ENCODE measurements around the gene FNDC3B.

FNDC3B gene

DNA sequence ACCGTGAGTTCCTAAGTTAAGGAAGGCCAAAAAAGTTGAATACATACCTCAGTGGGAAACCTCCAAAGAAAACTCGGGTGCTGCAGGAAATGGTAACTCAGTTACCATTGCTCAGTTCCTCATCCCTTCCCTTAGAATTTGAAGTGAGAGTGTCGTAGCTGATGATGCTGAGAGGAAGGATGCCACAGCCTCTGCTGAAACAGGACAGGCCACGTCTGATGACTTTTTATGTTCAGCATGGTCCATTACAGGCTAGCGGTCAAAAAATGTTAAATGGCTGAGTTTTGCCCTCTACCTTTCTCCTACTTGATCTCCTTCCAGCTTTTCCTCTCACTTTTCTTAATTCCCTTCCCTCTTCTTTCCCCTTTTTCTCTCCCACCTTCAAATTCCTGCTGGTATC, 273.3 kb downstream of the FNDC3B start:
- H3K9me3 ChIP-seq (replicated peaks in 1 of 2; ENCODE audit: control insufficient read depth in 2 of 2, insufficient read depth in 1 of 2, low read depth in 1 of 2, low read length in 2 of 2), result peaks cover 0 to 2% of the 10 kb centered on the region in 2 donors
- no peak overlapping the region for H2BK12ac ChIP-seq (ENCODE audit: low read length)
- no peak overlapping the region for H3K18ac ChIP-seq (ENCODE audit: low read length)
- no peak overlapping the region for H3K9ac ChIP-seq (ENCODE audit: low read depth, low read length, poor library complexity)
- H3K4ac ChIP-seq (ENCODE audit: low read length), result no peak overlapping the region
- H3K4me2 ChIP-seq (ENCODE audit: insufficient read depth, low read length, poor library complexity, severe bottlenecking), result no peak overlapping the region
- no peak overlapping the region for H3K4me3 ChIP-seq (ENCODE audit: low read length in 2 of 2)
- H2BK120ac ChIP-seq (ENCODE audit: low read depth, low read length), result no peak overlapping the region
- H2BK15ac ChIP-seq (ENCODE audit: low read length), result no peak overlapping the region
- H2AFZ ChIP-seq (ENCODE audit: low read length), result no peak overlapping the region
- H3K23ac ChIP-seq (ENCODE audit: low read depth, low read length, poor library complexity), result no peak overlapping the region
- H3K27ac ChIP-seq (replicated peaks; ENCODE audit: low read length), result no peak overlapping the region
- no peaks in the 10 kb centered on the region for H3K79me1 ChIP-seq (ENCODE audit: low read depth, low read length)
- no peaks in the 10 kb centered on the region for H3K27me3 ChIP-seq (ENCODE audit: control insufficient read depth in 3 of 3, insufficient read depth in 3 of 3, low read depth in 1 of 3, low read length in 3 of 3)
- no CpG with 5 or more reads among the region's 5 CpGs for WGBS, 2 donors (ENCODE audit: extremely low coverage in 2 of 2, insufficient read length in 2 of 2, insufficient replicate concordance in 1 of 2)
- H3K14ac ChIP-seq (ENCODE audit: low read length), result no peak overlapping the region
- H2AK5ac ChIP-seq (ENCODE audit: low read depth, low read length), result no peak overlapping the region
- H2BK5ac ChIP-seq (ENCODE audit: low read length), result no peak overlapping the region
- H4K91ac ChIP-seq (ENCODE audit: low read depth, low read length, poor library complexity), result no peak overlapping the region
- DNase-seq (ENCODE audit: low spot score), result no peak
- H3K4me1 ChIP-seq (ENCODE audit: control insufficient read depth in 2 of 2, insufficient read depth in 1 of 2, low read depth in 1 of 2, low read length in 2 of 2), result peaks cover 0 to 6% of the 10 kb centered on the region in 2 donors
- no peak overlapping the region for H4K8ac ChIP-seq (ENCODE audit: low read depth, low read length)
- peaks cover 10 to 93% of the 10 kb centered on the region in 2 donors for H3K36me3 ChIP-seq (replicated peaks in 1 of 2; ENCODE audit: control insufficient read depth in 2 of 2, insufficient read depth in 2 of 2, low read length in 2 of 2)

GRCh38 chr3:172313671-172314070, 274.3 kb downstream of the FNDC3B start:
- no peak overlapping the region for H2AFZ ChIP-seq (ENCODE audit: low read length)
- H4K91ac ChIP-seq (ENCODE audit: low read depth, low read length, poor library complexity), result no peak overlapping the region
- no peak overlapping the region for H3K9ac ChIP-seq (ENCODE audit: low read depth, low read length, poor library complexity)
- H3K14ac ChIP-seq (ENCODE audit: low read length), result no peak overlapping the region
- peaks cover 0 to 12% of the 10 kb centered on the region in 2 donors for H3K4me1 ChIP-seq (ENCODE audit: control insufficient read depth in 2 of 2, insufficient read depth in 1 of 2, low read depth in 1 of 2, low read length in 2 of 2)
- no peak overlapping the region for H2BK12ac ChIP-seq (ENCODE audit: low read length)
- no peak overlapping the region for H3K18ac ChIP-seq (ENCODE audit: low read length)
- no peak overlapping the region for H3K4ac ChIP-seq (ENCODE audit: low read length)
- H2BK15ac ChIP-seq (ENCODE audit: low read length), result no peak overlapping the region
- no peak overlapping the region for H4K8ac ChIP-seq (ENCODE audit: low read depth, low read length)
- WGBS, 2 donors (ENCODE audit: extremely low coverage in 2 of 2, insufficient read length in 2 of 2, insufficient replicate concordance in 1 of 2), result no CpG with 5 or more reads among the region's 3 CpGs
- no peak overlapping the region for H3K4me3 ChIP-seq (ENCODE audit: low read length in 2 of 2)
- peaks cover 10 to 93% of the 10 kb centered on the region in 2 donors for H3K36me3 ChIP-seq (replicated peaks in 1 of 2; ENCODE audit: control insufficient read depth in 2 of 2, insufficient read depth in 2 of 2, low read length in 2 of 2)
- no peak overlapping the region for H2BK120ac ChIP-seq (ENCODE audit: low read depth, low read length)
- no peak overlapping the region for H3K23ac ChIP-seq (ENCODE audit: low read depth, low read length, poor library complexity)
- no peaks in the 10 kb centered on the region for H3K79me1 ChIP-seq (ENCODE audit: low read depth, low read length)
- no peak for DNase-seq (ENCODE audit: low spot score)
- no peaks in the 10 kb centered on the region for H3K27me3 ChIP-seq (ENCODE audit: control insufficient read depth in 3 of 3, insufficient read depth in 3 of 3, low read depth in 1 of 3, low read length in 3 of 3)
- H2AK5ac ChIP-seq (ENCODE audit: low read depth, low read length), result no peak overlapping the region
- peaks cover 0 to 2% of the 10 kb centered on the region in 2 donors for H3K9me3 ChIP-seq (replicated peaks in 1 of 2; ENCODE audit: control insufficient read depth in 2 of 2, insufficient read depth in 1 of 2, low read depth in 1 of 2, low read length in 2 of 2)
- H3K27ac ChIP-seq (replicated peaks; ENCODE audit: low read length), result no peak overlapping the region
- H3K4me2 ChIP-seq (ENCODE audit: insufficient read depth, low read length, poor library complexity, severe bottlenecking), result no peak overlapping the region
- no peak overlapping the region for H2BK5ac ChIP-seq (ENCODE audit: low read length)

DNA sequence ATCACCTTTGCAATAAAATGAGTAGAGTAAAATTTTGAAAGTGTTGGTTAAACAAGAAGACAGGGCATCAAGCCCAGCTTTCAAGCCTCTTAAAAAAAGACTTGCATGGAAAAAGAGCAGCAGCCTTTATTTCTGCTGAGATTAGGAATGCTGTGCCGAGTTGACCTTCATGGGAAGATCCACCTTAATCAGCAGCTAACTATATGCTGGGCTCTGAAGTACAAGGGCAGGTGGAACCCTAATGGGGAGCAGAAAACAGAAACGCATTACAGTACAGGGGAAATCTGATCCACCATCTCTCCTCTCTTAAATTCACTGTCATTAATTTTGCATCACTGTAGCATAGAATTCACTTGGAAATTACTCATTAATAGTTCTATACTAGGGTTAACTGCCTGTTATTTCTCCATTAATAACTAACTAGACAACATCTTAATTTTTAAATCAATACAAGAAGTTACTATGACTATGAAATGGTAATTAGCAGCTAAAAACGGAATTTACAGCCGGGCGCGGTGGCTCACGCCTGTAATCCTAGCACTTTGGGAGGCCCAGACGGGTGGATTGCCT, 275.3 kb downstream of the FNDC3B start:
- no peak overlapping the region for H4K91ac ChIP-seq (ENCODE audit: low read depth, low read length, poor library complexity)
- no peak overlapping the region for H3K27ac ChIP-seq (replicated peaks; ENCODE audit: low read length)
- peaks cover 0 to under 1% of the 10 kb centered on the region in 2 donors for H3K9me3 ChIP-seq (replicated peaks in 1 of 2; ENCODE audit: control insufficient read depth in 2 of 2, insufficient read depth in 1 of 2, low read depth in 1 of 2, low read length in 2 of 2)
- DNase-seq (ENCODE audit: low spot score), result no peak
- no peak overlapping the region for H3K4me3 ChIP-seq (ENCODE audit: low read length in 2 of 2)
- no peak overlapping the region for H2AFZ ChIP-seq (ENCODE audit: low read length)
- H3K4ac ChIP-seq (ENCODE audit: low read length), result no peak overlapping the region
- H3K27me3 ChIP-seq (ENCODE audit: control insufficient read depth in 3 of 3, insufficient read depth in 3 of 3, low read depth in 1 of 3, low read length in 3 of 3), result no peaks in the 10 kb centered on the region
- H3K18ac ChIP-seq (ENCODE audit: low read length), result no peak overlapping the region
- H3K4me1 ChIP-seq (ENCODE audit: control insufficient read depth in 2 of 2, insufficient read depth in 1 of 2, low read depth in 1 of 2, low read length in 2 of 2), result peaks cover 0 to 12% of the 10 kb centered on the region in 2 donors
- no peak overlapping the region for H3K23ac ChIP-seq (ENCODE audit: low read depth, low read length, poor library complexity)
- H3K14ac ChIP-seq (ENCODE audit: low read length), result no peak overlapping the region
- H2BK12ac ChIP-seq (ENCODE audit: low read length), result no peak overlapping the region
- no peak overlapping the region for H3K9ac ChIP-seq (ENCODE audit: low read depth, low read length, poor library complexity)
- no peak overlapping the region for H2BK120ac ChIP-seq (ENCODE audit: low read depth, low read length)
- no peak overlapping the region for H4K8ac ChIP-seq (ENCODE audit: low read depth, low read length)
- no CpG with 5 or more reads among the region's 8 CpGs for WGBS, 2 donors (ENCODE audit: extremely low coverage in 2 of 2, insufficient read length in 2 of 2, insufficient replicate concordance in 1 of 2)
- H2AK5ac ChIP-seq (ENCODE audit: low read depth, low read length), result no peak overlapping the region
- H2BK5ac ChIP-seq (ENCODE audit: low read length), result no peak overlapping the region
- no peaks in the 10 kb centered on the region for H3K79me1 ChIP-seq (ENCODE audit: low read depth, low read length)
- no peak overlapping the region for H3K4me2 ChIP-seq (ENCODE audit: insufficient read depth, low read length, poor library complexity, severe bottlenecking)
- H2BK15ac ChIP-seq (ENCODE audit: low read length), result no peak overlapping the region
- H3K36me3 ChIP-seq (replicated peaks in 1 of 2; ENCODE audit: control insufficient read depth in 2 of 2, insufficient read depth in 2 of 2, low read length in 2 of 2), result peaks cover 11 to 93% of the 10 kb centered on the region in 2 donors

DNA sequence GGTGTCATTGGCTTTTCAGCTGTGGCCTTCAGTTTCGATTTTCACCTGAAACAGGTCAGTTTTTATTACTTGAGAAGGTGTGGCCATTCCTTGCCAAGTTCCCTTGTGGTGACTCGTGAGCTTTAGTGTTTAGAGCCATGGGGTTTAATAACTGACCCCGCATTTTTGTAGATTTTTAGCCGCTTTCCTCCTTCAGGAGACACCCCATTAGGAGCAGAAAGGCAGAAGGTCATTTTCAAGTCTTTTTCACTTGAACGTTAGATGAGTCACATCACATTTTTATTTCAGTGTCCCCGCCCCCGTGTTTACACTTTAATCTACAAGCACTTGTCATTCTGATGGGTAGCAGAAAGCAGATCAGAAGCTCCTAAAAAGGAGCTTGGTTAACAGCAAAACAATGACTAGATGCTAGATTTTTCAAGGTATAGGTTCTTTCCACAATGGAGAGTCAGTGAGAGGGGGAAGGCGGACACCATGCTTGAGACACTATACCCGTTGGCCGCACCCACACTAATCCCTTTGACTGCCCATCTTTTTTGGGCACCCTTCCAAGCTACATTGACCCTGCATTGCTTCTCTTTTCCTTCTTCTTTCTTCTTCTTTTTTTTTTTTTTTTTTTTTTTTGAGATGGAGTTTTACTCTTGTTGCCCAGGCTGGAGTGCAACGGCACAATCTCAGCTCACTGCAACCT, 276.2 kb downstream of the FNDC3B start:
- Histone ChIP-seq H3K18ac (ENCODE audit: low read length) (no peak overlapping the region), H2AK5ac (ENCODE audit: low read depth, low read length) (no peak overlapping the region), H3K27me3 (ENCODE audit: control insufficient read depth in 3 of 3, insufficient read depth in 3 of 3, low read depth in 1 of 3, low read length in 3 of 3) (no peaks in the 10 kb centered on the region), H4K8ac (ENCODE audit: low read depth, low read length) (no peak overlapping the region), H3K4me1 (ENCODE audit: control insufficient read depth in 2 of 2, insufficient read depth in 1 of 2, low read depth in 1 of 2, low read length in 2 of 2) (peaks cover 0 to 6% of the 10 kb centered on the region in 2 donors), H2BK5ac (ENCODE audit: low read length) (no peak overlapping the region), H3K36me3 (replicated peaks in 1 of 2; ENCODE audit: control insufficient read depth in 2 of 2, insufficient read depth in 2 of 2, low read length in 2 of 2) (peaks cover 14 to 91% of the 10 kb centered on the region in 2 donors), H3K4me2 (ENCODE audit: insufficient read depth, low read length, poor library complexity, severe bottlenecking) (no peak overlapping the region), H3K4ac (ENCODE audit: low read length) (no peak overlapping the region), H4K91ac (ENCODE audit: low read depth, low read length, poor library complexity) (no peak overlapping the region), H3K23ac (ENCODE audit: low read depth, low read length, poor library complexity) (no peak overlapping the region), H3K4me3 (ENCODE audit: low read length in 2 of 2) (no peak overlapping the region), H3K14ac (ENCODE audit: low read length) (no peak overlapping the region), H2AFZ (ENCODE audit: low read length) (no peak overlapping the region), H3K79me1 (ENCODE audit: low read depth, low read length) (no peaks in the 10 kb centered on the region), H2BK120ac (ENCODE audit: low read depth, low read length) (no peak overlapping the region), H2BK15ac (ENCODE audit: low read length) (no peak overlapping the region), H3K9me3 (replicated peaks in 1 of 2; ENCODE audit: control insufficient read depth in 2 of 2, insufficient read depth in 1 of 2, low read depth in 1 of 2, low read length in 2 of 2) (no peaks in the 10 kb centered on the region), H2BK12ac (ENCODE audit: low read length) (no peak overlapping the region), H3K27ac (replicated peaks; ENCODE audit: low read length) (no peak overlapping the region), H3K9ac (ENCODE audit: low read depth, low read length, poor library complexity) (no peak overlapping the region)
- no peak for DNase-seq (ENCODE audit: low spot score)
- WGBS, 2 donors (ENCODE audit: extremely low coverage in 2 of 2, insufficient read length in 2 of 2, insufficient replicate concordance in 1 of 2), result no CpG with 5 or more reads among the region's 11 CpGs
